ENCODE data around the gene RSBN1L.

RSBN1L gene

DNA sequence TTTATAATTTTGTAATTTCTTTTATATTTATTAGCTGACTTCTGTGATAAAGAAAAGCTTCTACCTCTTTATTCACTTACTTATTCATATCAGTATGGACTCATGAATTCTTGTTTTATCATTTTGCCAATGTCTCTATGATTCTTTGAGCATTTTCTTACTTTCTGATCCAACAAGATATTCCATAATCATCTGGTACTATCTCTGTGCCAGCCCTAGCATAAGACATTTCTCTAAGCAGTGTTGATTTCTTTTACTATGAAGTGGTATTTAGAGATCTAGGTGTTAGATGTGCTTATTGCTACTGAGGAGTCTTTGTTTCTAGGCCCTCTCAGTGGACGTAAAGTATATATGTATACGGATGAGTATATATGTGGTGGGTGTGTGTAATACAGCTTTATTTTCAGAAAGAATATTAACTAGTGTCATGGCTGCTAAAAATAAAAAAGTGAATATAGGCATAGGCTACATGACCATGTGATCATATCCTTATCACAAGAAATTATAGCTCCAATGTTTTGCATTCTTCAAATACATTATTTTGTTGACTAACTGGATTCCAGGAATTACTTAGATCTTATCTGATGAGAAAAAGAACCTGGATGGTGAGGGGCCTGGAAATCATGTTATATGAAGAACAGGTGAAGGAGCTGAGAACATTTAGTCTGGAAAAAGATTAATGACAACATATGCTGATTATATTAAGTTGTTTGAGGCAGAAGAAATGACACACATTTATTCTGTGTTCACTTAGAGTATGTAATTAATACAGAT, 115.4 kb downstream of the RSBN1L start:
- no peak for DNase-seq

DNA sequence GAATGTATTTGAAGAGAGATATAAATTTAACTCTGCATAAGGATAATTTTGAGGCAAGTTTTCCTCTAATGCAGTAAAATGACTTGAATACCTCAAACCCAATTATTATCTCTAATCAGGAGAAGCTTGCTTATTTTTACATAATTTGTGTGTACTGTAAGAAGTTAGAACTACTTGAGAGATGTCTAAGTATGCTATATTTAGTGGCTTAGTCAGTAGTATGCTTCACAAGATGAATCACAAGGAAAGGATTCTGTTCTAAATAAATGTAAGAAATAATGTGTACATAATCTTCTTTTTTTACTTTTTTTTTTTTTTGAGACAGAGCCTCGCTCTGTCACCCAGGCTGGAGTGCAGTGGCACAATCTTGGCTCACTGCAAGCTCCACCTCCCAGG, 116.0 kb downstream of the RSBN1L start:
- DNase-seq: no peak

DNA sequence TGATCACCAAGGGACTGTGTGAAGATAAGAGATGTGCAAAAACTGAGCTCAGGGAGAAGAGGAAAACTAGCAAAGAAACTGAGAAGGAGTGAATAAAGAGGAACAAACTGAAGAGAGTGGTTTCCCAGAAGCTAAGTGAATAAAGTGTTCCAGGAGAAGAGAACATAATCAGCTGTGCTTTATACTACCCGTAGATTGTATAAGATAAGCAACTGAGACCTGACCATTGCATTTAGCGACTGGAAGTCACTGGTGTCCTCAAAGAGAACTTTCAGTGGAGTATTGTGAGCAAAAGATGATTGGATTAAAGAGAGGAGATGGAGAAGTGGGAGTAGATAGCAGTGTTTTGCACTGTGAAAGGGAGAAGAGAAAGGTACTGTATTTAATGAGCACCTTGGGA, 116.9 kb downstream of the RSBN1L start:
- no peak for DNase-seq

DNA sequence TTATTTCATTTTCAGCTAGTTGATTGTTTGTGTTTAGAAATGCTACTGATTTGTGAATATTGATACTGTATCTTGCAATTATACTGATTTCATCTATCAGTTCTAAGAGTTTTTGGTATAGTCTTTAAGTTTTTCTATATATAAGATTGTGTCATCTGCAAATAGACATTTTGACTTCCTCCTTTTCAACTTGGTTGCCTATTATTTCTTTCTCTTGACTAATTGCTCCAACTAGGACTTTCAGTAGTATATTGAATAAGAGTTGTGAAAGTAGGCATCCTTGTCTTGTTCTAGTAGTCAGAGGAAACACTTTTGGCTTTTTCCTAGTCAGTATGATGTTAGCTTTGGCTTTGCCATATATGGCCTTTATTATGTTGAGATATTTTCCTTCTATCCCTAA, 122.8 kb downstream of the RSBN1L start:
- DNase-seq: no peak

- no peak for DNase-seq
Measured at GRCh38 chr7:77820967-77821366, 124.7 kb downstream of the RSBN1L start.

DNA sequence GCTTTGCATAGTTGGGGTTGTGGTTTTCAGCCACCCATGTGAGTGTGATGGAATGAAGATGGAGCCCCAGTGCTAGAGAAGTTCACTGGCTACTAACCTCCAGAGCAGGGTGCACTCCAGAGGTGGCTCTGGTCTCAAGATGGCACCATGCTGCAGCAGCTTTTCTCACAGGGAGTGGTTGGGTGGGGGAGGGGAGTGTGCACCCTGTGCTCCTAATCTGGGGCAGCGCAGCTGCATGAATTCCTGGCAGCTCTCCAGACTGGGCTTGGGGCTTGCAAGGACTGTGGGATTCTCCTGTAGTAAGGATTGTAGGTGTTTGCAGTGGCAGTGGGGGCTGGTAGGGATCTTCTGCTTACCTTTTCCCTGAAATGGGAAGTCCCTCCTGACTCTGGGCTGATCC, 126.0 kb downstream of the RSBN1L start:
- no peak for DNase-seq

DNA sequence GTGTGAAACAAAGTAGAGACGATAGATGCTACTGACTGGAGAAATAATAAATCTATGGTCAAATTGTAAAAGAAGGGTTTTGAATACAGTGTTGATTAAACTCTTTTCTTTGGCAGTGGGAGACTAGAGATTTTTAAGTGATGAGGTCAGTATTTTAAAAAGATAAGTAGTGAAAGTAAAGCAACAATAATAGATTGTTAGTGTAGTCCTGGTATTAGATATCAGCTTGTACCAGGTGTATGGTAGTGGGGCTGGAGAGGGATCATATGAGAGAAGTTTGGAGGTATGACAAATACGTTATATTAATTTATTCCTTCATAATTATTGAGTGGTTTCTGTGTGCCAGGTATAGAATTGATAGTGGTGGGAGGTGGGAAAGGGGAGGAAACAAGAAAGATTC, 127.5 kb downstream of the RSBN1L start:
- no peak for DNase-seq

DNA sequence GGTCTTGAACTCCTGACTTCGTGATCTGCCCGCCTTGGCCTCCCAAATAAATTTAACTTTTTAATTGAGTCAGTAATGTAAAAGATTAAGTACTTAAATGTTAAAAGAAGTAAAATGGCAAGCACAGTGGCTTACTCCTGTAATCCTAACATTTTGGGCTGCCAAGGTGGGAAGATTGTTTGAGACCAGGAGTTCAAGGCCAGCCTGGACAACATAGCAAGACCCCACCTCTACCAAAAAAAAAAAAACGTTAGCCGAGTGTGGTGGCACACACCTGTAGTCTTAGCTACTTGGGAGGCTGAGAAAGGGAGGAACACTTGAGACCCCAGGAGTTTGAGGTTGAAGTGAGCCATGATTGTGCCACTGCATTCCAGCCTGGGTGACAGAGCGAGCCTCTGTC, 128.4 kb downstream of the RSBN1L start:
- no peak for DNase-seq

DNA sequence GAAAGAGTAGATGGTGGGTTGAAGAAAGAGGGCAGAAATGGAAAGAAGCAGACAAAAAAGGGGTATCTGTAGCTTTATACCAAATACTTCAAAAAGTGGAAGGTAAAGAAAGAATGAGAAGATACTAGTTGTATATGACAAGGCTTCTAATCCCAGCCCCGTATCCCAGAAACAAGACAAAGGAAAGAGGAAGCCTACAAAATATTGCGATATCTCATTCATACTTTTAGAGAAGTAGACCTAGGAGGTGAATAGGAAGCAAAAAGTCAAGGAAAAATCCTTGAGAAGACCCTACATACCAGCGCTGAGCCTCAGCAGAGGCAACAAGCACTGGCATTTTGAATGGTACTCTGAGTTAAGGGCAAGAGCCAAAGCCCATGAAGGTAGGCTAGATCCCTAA, 128.9 kb downstream of the RSBN1L start:
- DNase-seq: no peak

- no peak for DNase-seq
Measured at GRCh38 chr7:77826300-77826699, 130.0 kb downstream of the RSBN1L start.

GRCh38 chr7:77827999-77828398, 131.7 kb downstream of the RSBN1L start:
- DNase-seq: no peak

GRCh38 chr7:77830649-77831355, 134.5 kb downstream of the RSBN1L start:
- no peak for DNase-seq

DNA sequence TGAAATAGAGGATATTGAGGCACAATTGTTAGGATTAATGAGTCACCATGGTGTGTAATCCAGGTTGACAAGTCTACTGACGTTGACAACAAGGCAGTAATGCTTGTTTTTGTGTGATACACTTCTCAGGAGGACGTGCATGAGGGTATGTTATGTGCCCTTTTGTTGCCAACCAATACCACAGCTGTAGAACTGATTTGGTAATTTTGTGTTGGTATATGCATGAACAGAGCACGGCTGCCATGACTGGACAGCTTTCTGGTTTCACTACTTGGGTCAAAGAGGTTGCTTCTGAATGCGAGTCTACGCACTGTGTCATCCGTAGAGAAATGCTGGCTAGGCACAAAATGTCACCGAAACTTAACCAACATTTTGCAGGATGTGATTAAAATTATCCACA, 135.2 kb downstream of the RSBN1L start:
- DNase-seq: no peak

- DNase-seq: no peak
Measured at GRCh38 chr7:77831953-77832352, 135.7 kb downstream of the RSBN1L start.
